Measurements from ENCODE around the gene EVC.

DNA sequence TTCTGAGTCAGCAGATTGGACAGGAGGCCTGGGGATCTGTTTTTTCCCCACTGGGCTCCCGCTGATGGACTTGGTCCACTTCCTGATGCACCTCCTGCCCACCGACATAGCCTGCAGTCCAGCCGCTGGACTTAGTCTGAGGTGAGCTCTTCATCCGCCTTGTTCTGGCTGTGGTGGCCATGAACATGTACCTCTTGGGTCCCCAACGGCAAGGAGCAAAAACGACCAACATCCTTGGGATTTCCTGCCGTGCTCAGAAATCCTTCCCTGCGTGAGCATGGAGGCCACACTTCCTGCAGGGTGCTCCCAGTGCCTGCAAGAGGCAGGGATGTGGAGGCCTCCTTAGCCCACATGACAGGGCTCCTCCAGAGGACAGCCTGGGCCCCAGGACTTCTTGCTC lies 105.1 kb downstream of the EVC start:
- no peak for TF ChIP-seq POLR2AphosphoS5 (IDR thresholded peaks at IDR 0.05; ENCODE audit: borderline replicate concordance, low read depth, low read length)
- TF ChIP-seq EZH2 (IDR thresholded peaks at IDR 0.05): no peak
- no peak for TF ChIP-seq FOXP2 (optimal IDR thresholded peaks at IDR 0.05; ENCODE audit: control extremely low read depth, extremely low read length, insufficient read depth)
